Neural cell (in vitro differentiated cells): ENCODE results near the gene CYP26B1.

Experiments
- EP300 ChIP-seq: fragments of 450-650 bp; conservative IDR thresholded peaks from 2 replicates; pipeline ENCODE4 v1.6.1; 2014; ENCODE audit warnings: antibody characterized with exemption, mild to moderate bottlenecking, moderate library complexity; ENCODE audit not compliant: poor library complexity, severe bottlenecking
- EZH2 ChIP-seq: fragments of 200-600, 300-800 bp; shearing (Covaris generic), sonication (generic); IDR thresholded peaks from 2 replicates; pipeline ENCODE4 v1.6.1; 2014; ENCODE audit warnings: antibody characterized with exemption, low read length, borderline replicate concordance, mild to moderate bottlenecking; ENCODE audit not compliant: insufficient read depth, poor library complexity, severe bottlenecking
- MXI1 ChIP-seq: fragments of 450-650 bp; conservative IDR thresholded peaks from 2 replicates; pipeline ENCODE4 v1.6.1; 2014; ENCODE audit warnings: antibody characterized with exemption, mild to moderate bottlenecking; ENCODE audit not compliant: poor library complexity, severe bottlenecking
- POLR2AphosphoS5 ChIP-seq: IDR thresholded peaks from 2 replicates; pipeline ENCODE4 v1.6.1; 2012
- RAD21 ChIP-seq: fragments of 450-650 bp; conservative IDR thresholded peaks from 2 replicates; pipeline ENCODE4 v1.6.1; 2014; ENCODE audit warnings: antibody characterized with exemption, mild to moderate bottlenecking, moderate library complexity
- SMC3 ChIP-seq: fragments of 450-650 bp; conservative IDR thresholded peaks from 2 replicates; pipeline ENCODE4 v1.6.1; 2014; ENCODE audit warnings: antibody characterized with exemption, mild to moderate bottlenecking, moderate library complexity; ENCODE audit not compliant: poor library complexity
- TAF1 ChIP-seq: IDR thresholded peaks from 2 replicates; pipeline ENCODE4 v1.6.1; 2012; ENCODE audit warnings: low read depth
- TF ChIP-seq, protein P1 (sequence below): fragments of 450-650 bp; IDR thresholded peaks from 2 replicates; pipeline ENCODE4 v1.5.1; 2014; ENCODE audit warnings: antibody characterized with exemption, mild to moderate bottlenecking, moderate library complexity; ENCODE audit not compliant: poor library complexity, severe bottlenecking
- TF ChIP-seq, protein P2 (sequence below): IDR thresholded peaks from 2 replicates; pipeline ENCODE4 v1.6.1; 2012; ENCODE audit warnings: borderline replicate concordance

DNA sequence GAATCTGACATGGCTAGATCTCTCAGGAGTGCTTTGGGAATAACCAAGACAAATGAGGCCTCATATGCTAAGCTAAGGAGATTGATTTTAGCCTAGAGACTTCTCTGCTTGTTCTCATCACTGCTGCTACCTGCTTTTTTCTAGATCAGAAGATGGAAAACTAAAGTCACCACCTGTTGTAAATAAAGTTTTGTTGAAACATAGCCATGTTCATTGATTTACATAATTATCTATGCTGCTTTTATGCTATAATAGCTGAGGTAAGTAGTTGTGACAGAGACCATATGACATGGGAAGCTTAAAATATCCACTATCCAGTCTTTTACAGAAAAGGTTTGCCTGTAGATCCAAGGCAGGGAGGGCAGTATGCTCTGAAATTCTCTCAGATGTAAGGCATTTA, 46.1 kb upstream of the CYP26B1 start:
- TF ChIP-seq, protein P1, sequence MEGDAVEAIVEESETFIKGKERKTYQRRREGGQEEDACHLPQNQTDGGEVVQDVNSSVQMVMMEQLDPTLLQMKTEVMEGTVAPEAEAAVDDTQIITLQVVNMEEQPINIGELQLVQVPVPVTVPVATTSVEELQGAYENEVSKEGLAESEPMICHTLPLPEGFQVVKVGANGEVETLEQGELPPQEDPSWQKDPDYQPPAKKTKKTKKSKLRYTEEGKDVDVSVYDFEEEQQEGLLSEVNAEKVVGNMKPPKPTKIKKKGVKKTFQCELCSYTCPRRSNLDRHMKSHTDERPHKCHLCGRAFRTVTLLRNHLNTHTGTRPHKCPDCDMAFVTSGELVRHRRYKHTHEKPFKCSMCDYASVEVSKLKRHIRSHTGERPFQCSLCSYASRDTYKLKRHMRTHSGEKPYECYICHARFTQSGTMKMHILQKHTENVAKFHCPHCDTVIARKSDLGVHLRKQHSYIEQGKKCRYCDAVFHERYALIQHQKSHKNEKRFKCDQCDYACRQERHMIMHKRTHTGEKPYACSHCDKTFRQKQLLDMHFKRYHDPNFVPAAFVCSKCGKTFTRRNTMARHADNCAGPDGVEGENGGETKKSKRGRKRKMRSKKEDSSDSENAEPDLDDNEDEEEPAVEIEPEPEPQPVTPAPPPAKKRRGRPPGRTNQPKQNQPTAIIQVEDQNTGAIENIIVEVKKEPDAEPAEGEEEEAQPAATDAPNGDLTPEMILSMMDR: no peak
- TF ChIP-seq EZH2 (no peak), EP300 (no peak), SMC3 (no peak), POLR2AphosphoS5 (no peak), TAF1 (no peak), RAD21 (no peak), MXI1 (no peak)
- TF ChIP-seq, protein P2, sequence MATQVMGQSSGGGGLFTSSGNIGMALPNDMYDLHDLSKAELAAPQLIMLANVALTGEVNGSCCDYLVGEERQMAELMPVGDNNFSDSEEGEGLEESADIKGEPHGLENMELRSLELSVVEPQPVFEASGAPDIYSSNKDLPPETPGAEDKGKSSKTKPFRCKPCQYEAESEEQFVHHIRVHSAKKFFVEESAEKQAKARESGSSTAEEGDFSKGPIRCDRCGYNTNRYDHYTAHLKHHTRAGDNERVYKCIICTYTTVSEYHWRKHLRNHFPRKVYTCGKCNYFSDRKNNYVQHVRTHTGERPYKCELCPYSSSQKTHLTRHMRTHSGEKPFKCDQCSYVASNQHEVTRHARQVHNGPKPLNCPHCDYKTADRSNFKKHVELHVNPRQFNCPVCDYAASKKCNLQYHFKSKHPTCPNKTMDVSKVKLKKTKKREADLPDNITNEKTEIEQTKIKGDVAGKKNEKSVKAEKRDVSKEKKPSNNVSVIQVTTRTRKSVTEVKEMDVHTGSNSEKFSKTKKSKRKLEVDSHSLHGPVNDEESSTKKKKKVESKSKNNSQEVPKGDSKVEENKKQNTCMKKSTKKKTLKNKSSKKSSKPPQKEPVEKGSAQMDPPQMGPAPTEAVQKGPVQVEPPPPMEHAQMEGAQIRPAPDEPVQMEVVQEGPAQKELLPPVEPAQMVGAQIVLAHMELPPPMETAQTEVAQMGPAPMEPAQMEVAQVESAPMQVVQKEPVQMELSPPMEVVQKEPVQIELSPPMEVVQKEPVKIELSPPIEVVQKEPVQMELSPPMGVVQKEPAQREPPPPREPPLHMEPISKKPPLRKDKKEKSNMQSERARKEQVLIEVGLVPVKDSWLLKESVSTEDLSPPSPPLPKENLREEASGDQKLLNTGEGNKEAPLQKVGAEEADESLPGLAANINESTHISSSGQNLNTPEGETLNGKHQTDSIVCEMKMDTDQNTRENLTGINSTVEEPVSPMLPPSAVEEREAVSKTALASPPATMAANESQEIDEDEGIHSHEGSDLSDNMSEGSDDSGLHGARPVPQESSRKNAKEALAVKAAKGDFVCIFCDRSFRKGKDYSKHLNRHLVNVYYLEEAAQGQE: no peak
